CD4-positive, alpha-beta memory T cell (primary cell): ENCODE results near the gene HEMGN. TPM values are rescaled to one million over a fixed set of nuclear protein-coding genes. Genes with fewer than 3 reads are reported as not detected.
"Not testable (repeated sequence)": the region's sequence is repeated elsewhere in the genome, so short reads cannot be mapped to it uniquely, and the experiment has no call there.

Experiments
- CTCF ChIA-PET: fragments of 350-600 bp; sonication (Branson Sonifier 250); formaldehyde crosslinking; loops from one replicate; lab custom pipeline; 2021; ENCODE audit warnings: inconsistent platforms; ENCODE audit not compliant: partially characterized antibody; lab: Charles Lee
- POLR2A ChIA-PET: fragments of 350-600 bp; sonication (Branson Sonifier 250); formaldehyde crosslinking; loops from one replicate; lab custom pipeline; 2021; ENCODE audit not compliant: partially characterized antibody; lab: Charles Lee
- DNase-seq, 5 donors: peaks; one replicate each; pipeline versions ENCODE4 v3.0.0 to v3.0.0-alpha.2; 2020 to 2022; ENCODE audit warnings: mixed read lengths in 1 of 5
- H3K27ac ChIP-seq: one replicate; pipeline ENCODE4 v1.7.0; 2013; ENCODE audit warnings: low read depth, low read length
- H3K27me3 ChIP-seq: 2 replicates; pipeline ENCODE4 v1.7.0; 2013; ENCODE audit warnings: mild to moderate bottlenecking, low read length, moderate library complexity; ENCODE audit not compliant: insufficient read depth
- H3K36me3 ChIP-seq: 2 replicates; pipeline ENCODE4 v1.7.0; 2013; ENCODE audit warnings: mild to moderate bottlenecking, low read length, moderate library complexity; ENCODE audit not compliant: insufficient read depth
- H3K4me1 ChIP-seq: 2 replicates; pipeline ENCODE4 v1.7.0; 2013; ENCODE audit warnings: mild to moderate bottlenecking, low read length, moderate library complexity; ENCODE audit not compliant: insufficient read depth
- H3K4me3 ChIP-seq, 2 donors: one replicate each; pipeline ENCODE4 v1.7.0; 2013; ENCODE audit warnings: low read length in 2 of 2, mild to moderate bottlenecking in 1 of 2
- H3K9me3 ChIP-seq, 2 donors: one replicate each; pipeline ENCODE4 v1.7.0; 2013; ENCODE audit warnings: low read length in 2 of 2, control low read depth in 1 of 2; ENCODE audit not compliant: control insufficient read depth in 1 of 2
- H3K27ac Mint-ChIP-seq, 7 donors: one replicate each; pipeline ENCODE4 v1.8.0; 2020 to 2021; ENCODE audit warnings: mixed read lengths in 7 of 7, mild to moderate bottlenecking in 6 of 7, inconsistent platforms in 3 of 7, moderate library complexity in 3 of 7
- H3K27me3 Mint-ChIP-seq, 2 donors: one replicate each; pipeline ENCODE4 v1.8.0; 2020 to 2021; ENCODE audit warnings: mixed read lengths in 2 of 2
- H3K36me3 Mint-ChIP-seq, 2 donors: one replicate each; pipeline ENCODE4 v1.8.0; 2020 to 2021; ENCODE audit warnings: mixed read lengths in 2 of 2, inconsistent platforms in 1 of 2, mild to moderate bottlenecking in 1 of 2
- H3K4me1 Mint-ChIP-seq, 4 donors: one replicate each; pipeline ENCODE4 v1.8.0; 2020 to 2021; ENCODE audit warnings: mixed read lengths in 4 of 4, mild to moderate bottlenecking in 1 of 4
- H3K4me3 Mint-ChIP-seq, 8 donors: one replicate each; pipeline ENCODE4 v1.8.0; 2020 to 2021; ENCODE audit warnings: mixed read lengths in 8 of 8, mild to moderate bottlenecking in 7 of 8, moderate library complexity in 6 of 8, inconsistent platforms in 3 of 8
- H3K9me3 Mint-ChIP-seq, 8 donors: one replicate each; pipeline ENCODE4 v1.8.0; 2020 to 2021; ENCODE audit warnings: mixed read lengths in 8 of 8, mild to moderate bottlenecking in 5 of 8, inconsistent platforms in 3 of 8, moderate library complexity in 1 of 8
- intact Hi-C: fragments of 100-400 bp; cut with micrococcal nuclease; formaldehyde crosslinking; loops from one replicate; pipeline ENCODE4 v1.15.1; 2023
- polyA plus RNA-seq, 2 donors: library from polyadenylated mRNA; unstranded; fragments of 300-500 nt; fragmentation: Illumina TruSeq; gene quantifications; one replicate each; pipeline ENCODE4 v1.2.3, GENCODE V29; 2021
- total RNA-seq, 2 experiments: library from RNA; stranded (reverse); gene quantifications; one replicate each; pipeline ENCODE4 v1.2.3, GENCODE V29; 2021

The HEMGN gene
- total and polyA plus RNA-seq, 4 experiments from 2014 or later: 1.6 to 4.0 (median 2.9) TPM

DNA sequence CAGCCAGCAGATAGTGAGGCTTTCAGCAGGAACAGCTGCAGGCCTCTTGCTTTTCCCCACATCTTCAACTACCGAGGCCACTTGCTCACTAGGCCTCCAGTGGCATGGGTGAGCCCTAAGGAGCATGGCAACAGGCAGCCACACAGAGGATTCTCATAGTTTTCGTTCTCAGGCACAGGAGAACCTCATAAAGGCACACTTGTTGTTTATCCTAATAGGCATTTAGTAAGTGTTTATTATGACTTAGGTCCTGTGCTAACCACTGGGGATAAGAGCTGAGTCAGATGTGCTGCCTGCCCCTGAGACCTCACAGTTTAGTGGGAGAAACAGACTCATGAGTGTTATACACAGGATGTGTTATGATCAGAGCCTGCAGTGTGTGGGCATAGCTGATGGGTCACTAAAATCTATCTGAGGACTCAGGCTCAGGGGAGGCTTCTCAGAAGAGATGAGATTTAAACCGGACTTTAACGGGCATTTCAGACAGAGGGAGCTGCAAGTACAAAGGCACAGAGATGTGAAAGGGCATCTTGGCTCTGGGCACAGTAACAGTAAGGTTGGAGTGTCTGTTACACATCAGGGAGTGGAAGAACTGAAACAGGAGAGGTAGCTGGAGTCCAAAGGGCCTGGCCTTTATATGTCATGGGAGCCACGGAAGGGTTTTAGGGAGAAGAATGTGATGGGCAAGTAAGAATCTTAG is 21.0 kb upstream of the HEMGN start:
- Histone ChIP-seq H3K27me3 (no peaks in the 10 kb centered on the region), H3K36me3 (no peaks in the 10 kb centered on the region), H3K4me3 (no peak overlapping the region), H3K9me3 (no peaks in the 10 kb centered on the region), H3K27ac (no peak overlapping the region), H3K4me1 (no peaks in the 10 kb centered on the region)
- H3K27me3 Mint-ChIP-seq: no peaks in the 10 kb centered on the region
- POLR2A ChIA-PET: interaction anchor here (1.5 to 1.9 kb wide), 2 partner anchors 16 to 37 kb away, joined by 6 read pairs; partner anchors contain the start of gene TRMO
- CTCF ChIA-PET: interaction anchor here (0.7 to 11.8 kb wide), 6 partner anchors 23 to 76 kb away, joined by 3 to 256 read pairs (median 4); partner anchors contain the start of genes ANP32B and TRMO
- no peaks in the 10 kb centered on the region for H3K9me3 Mint-ChIP-seq
- DNase-seq: no peak
- peaks cover 0 to 4% (median 2%) of the 10 kb centered on the region in 4 donors for H3K4me1 Mint-ChIP-seq
- H3K4me3 Mint-ChIP-seq: no peak overlapping the region
- H3K27ac Mint-ChIP-seq: peak overlapping the region in 1 of 7 donors; percentile 6
- intact Hi-C loops: no loop called here
- no peaks in the 10 kb centered on the region for H3K36me3 Mint-ChIP-seq

DNA sequence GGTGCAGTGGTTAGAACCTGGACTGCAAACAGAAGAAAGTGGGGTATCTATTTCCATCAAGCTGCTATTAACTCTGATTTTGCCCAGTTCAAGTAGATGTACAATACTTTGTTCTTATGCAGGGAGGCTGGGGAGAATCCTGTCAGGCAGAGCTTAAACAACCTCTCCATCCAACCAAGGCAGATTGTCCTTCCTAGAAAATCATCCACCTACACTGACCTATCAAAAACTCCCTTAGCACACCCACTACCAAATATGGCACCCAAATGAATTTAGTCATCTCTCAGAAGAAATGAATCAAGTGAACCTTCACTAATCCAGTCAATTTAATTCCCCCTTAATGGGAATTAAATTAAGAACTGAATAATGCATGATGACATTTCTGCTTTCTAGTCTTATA is 18.4 kb upstream of the HEMGN start:
- no peaks in the 10 kb centered on the region for H3K27me3 ChIP-seq
- CTCF ChIA-PET: interaction anchor here (0.7 to 11.8 kb wide), 8 partner anchors 26 to 1561 kb away, joined by 3 to 256 read pairs (median 4); partner anchors contain the start of gene TRMO
- intact Hi-C loops: no loop called here
- H3K4me3 ChIP-seq: no peak overlapping the region
- no peak overlapping the region for H3K4me3 Mint-ChIP-seq
- no peaks in the 10 kb centered on the region for H3K36me3 ChIP-seq
- peaks cover 0 to 4% (median 2%) of the 10 kb centered on the region in 4 donors for H3K4me1 Mint-ChIP-seq
- no peak overlapping the region for H3K27ac Mint-ChIP-seq
- H3K36me3 Mint-ChIP-seq: no peaks in the 10 kb centered on the region
- no peak for DNase-seq
- H3K27ac ChIP-seq: no peak overlapping the region
- POLR2A ChIA-PET: interaction anchor here (0.5 to 5.0 kb wide), 3 partner anchors 27 to 301 kb away, joined by 3 to 47 read pairs (median 3); partner anchors contain the start of genes ANP32B and TRMO
- H3K9me3 Mint-ChIP-seq: peaks cover 0 to 2% (median 0%) of the 10 kb centered on the region in 8 donors
- H3K27me3 Mint-ChIP-seq: no peaks in the 10 kb centered on the region
- H3K9me3 ChIP-seq: no peaks in the 10 kb centered on the region
- H3K4me1 ChIP-seq: no peaks in the 10 kb centered on the region

DNA sequence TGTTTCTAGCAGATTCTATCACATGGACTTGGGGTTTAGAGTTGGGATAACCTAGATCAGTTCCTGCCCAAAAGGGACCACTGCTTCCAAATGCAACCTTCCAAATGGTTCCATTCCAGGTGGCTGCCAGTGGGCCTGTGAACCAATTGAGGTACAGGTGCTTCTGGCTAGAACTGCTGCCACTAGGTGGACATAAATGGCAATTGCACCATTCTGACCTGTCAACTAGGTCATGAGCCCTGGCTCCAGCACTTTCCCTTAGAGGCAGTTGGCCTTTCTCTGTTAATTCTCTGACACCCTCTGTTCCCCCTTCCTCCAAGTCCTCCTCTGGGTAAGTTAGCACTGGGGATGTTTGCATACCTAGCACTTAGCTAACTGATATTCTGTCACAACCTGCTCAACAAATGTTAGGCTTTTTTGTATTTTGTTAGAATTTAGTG is 16.6 kb upstream of the HEMGN start:
- Histone ChIP-seq H3K27ac (no peak overlapping the region), H3K36me3 (no peaks in the 10 kb centered on the region), H3K27me3 (no peaks in the 10 kb centered on the region), H3K4me1 (peaks cover 6% of the 10 kb centered on the region), H3K9me3 (no peaks in the 10 kb centered on the region), H3K4me3 (no peak overlapping the region)
- H3K4me3 Mint-ChIP-seq: no peak overlapping the region
- H3K27me3 Mint-ChIP-seq: no peaks in the 10 kb centered on the region
- H3K27ac Mint-ChIP-seq: no peak overlapping the region
- CTCF ChIA-PET: interaction anchor here (0.6 to 11.8 kb wide), 24 partner anchors 10 to 310 kb away, joined by 3 to 256 read pairs (median 6); partner anchors contain the start of genes HEMGN and TRMO
- peaks cover 0 to 10% (median 2%) of the 10 kb centered on the region in 4 donors for H3K4me1 Mint-ChIP-seq
- POLR2A ChIA-PET: interaction anchor here (1.6 to 5.0 kb wide), 3 partner anchors 29 to 33 kb away, joined by 4 to 47 read pairs (median 5); partner anchors contain the start of gene TRMO
- peaks cover 0 to 5% (median 0%) of the 10 kb centered on the region in 8 donors for H3K9me3 Mint-ChIP-seq
- H3K36me3 Mint-ChIP-seq: no peaks in the 10 kb centered on the region
- intact Hi-C loops: loop anchor here (1.0 kb wide), 5 partner anchors 31 to 309 kb away; no protein-coding TSS in a partner anchor
- DNase-seq: peak; percentile 60 to 65 (median 64)

DNA sequence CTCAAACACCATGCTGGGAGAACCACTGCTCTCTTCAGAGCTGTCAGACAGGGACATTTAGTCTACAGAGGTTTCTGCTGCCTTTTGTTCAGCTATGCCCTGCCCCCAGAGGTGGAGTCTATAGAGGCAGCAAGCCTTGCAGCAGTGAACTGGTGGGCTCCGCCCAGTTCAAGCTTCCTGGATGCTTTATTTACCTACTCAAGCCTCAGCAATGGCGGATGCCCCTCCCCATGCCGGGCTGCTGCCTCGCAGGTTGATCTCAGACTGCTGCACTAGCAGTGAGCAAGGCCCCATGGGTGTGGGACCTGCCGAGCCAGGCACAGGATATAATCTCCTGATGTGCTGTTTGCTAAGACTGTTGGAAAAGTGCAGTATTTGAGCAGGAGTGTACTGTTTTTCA is 12.9 kb upstream of the HEMGN start:
- H3K4me1 ChIP-seq, H3K4me3 Mint-ChIP-seq, H3K27ac ChIP-seq, H3K27me3 ChIP-seq, intact Hi-C loops, H3K36me3 Mint-ChIP-seq, H3K4me3 ChIP-seq, H3K9me3 Mint-ChIP-seq, H3K27ac Mint-ChIP-seq, H3K27me3 Mint-ChIP-seq, H3K9me3 ChIP-seq, H3K36me3 ChIP-seq: not testable (repeated sequence)
- H3K4me1 Mint-ChIP-seq: peaks cover 0 to 10% (median 2%) of the 10 kb centered on the region in 4 donors
- POLR2A ChIA-PET: interaction anchor here (0.7 to 1.4 kb wide), 2 partner anchors 25 to 44 kb away, joined by 3 read pairs; no protein-coding TSS in a partner anchor
- CTCF ChIA-PET: interaction anchor here (1.7 to 11.8 kb wide), 2 partner anchors 27 to 84 kb away, joined by 3 to 256 read pairs; partner anchors contain the start of gene TRMO
- DNase-seq: peak; percentile 6 to 36 (median 17)

DNA sequence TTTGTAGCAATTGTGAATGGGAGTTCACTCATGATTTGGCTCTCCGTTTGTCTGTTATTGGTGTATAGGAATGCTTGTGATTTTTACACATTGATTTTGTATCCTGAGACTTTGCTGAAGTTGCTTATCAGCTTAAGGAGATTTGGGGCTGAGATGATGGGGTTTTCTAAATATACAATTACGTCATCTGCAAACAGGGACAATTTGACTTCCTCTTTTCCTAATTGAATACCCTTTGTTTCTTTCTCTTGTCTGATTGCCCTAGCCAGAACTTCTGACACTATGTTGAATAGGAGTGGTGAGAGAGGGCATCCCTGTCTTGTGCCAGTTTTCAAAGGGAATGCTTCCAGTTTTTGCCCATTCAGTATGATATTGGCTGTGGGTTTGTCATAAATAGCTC is 9.1 kb upstream of the HEMGN start:
- H3K27me3 ChIP-seq, H3K27ac ChIP-seq, H3K4me1 Mint-ChIP-seq, H3K4me1 ChIP-seq, H3K36me3 ChIP-seq, H3K9me3 Mint-ChIP-seq, H3K9me3 ChIP-seq, POLR2A ChIA-PET, H3K4me3 Mint-ChIP-seq, DNase-seq, intact Hi-C loops, H3K4me3 ChIP-seq, H3K36me3 Mint-ChIP-seq, H3K27me3 Mint-ChIP-seq: not testable (repeated sequence)
- H3K27ac Mint-ChIP-seq: peak overlapping the region in 1 of 7 donors; percentile 12
- CTCF ChIA-PET: interaction anchor here (1.1 kb wide), 1 partner anchor 57 kb away, joined by 3 read pairs; no protein-coding TSS in a partner anchor

DNA sequence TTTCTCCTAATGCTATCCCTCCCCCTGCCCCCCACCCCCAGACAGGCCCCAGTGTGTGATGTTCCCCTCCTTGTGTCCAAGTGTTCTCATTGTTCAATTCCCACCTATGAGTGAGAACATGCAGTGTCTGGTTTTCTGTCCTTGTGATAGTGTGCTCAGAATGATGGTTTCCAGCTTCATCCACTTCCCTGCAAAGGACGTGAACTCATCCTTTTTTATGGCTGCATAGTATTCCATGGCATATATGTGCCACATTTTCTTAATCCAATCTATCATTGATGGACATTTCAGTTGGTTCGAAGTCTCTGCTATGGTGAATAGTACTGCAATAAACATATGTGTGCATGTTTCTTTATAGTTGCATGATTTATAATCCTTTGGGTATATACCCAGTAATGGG is 7.5 kb upstream of the HEMGN start:
- POLR2A ChIA-PET: interaction anchor here (3.9 kb wide), 1 partner anchor 23 kb away, joined by 22 read pairs; the partner anchor contains the start of gene TRMO
- H3K4me3 Mint-ChIP-seq, DNase-seq, CTCF ChIA-PET, H3K4me3 ChIP-seq, H3K27me3 Mint-ChIP-seq, H3K27ac ChIP-seq, H3K36me3 ChIP-seq, H3K36me3 Mint-ChIP-seq, H3K9me3 Mint-ChIP-seq, intact Hi-C loops, H3K4me1 ChIP-seq, H3K9me3 ChIP-seq, H3K27ac Mint-ChIP-seq, H3K4me1 Mint-ChIP-seq, H3K27me3 ChIP-seq: not testable (repeated sequence)

DNA sequence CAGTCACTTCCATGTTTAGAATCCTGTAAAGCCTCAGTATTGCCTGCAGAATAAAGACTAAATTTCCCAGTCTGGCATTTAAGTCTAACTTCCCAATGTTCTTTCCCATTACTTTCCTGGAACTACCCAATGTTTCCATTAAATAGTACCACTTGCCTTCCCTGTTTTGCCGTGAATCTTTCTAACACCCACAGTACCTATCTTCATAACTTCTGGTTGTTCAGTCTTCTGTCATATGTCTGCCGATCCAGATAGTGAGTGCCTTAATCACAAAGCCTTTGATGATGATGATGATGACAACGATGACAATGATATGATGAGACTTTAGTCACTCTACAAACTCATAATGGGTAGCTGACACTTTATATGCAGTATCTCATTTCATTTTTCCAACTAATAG is 6.6 kb upstream of the HEMGN start:
- Mint-ChIP-seq H3K27ac (no peak overlapping the region), H3K4me1 (no peaks in the 10 kb centered on the region), H3K27me3 (peaks cover 0 to 3% of the 10 kb centered on the region in 2 donors), H3K9me3 (peaks cover 0 to 2% (median 0%) of the 10 kb centered on the region in 8 donors), H3K36me3 (no peaks in the 10 kb centered on the region), H3K4me3 (no peak overlapping the region)
- H3K27me3 ChIP-seq: no peaks in the 10 kb centered on the region
- no peak overlapping the region for H3K27ac ChIP-seq
- no peaks in the 10 kb centered on the region for H3K36me3 ChIP-seq
- DNase-seq: no peak
- no peaks in the 10 kb centered on the region for H3K4me1 ChIP-seq
- POLR2A ChIA-PET: interaction anchor here (0.8 to 3.9 kb wide), 2 partner anchors 22 to 54 kb away, joined by 3 to 22 read pairs; partner anchors contain the start of gene TRMO
- CTCF ChIA-PET: interaction anchor here (1.4 to 8.1 kb wide), 3 partner anchors 9 to 21 kb away, joined by 3 to 61 read pairs (median 5); partner anchors contain the start of gene TRMO
- intact Hi-C loops: no loop called here
- no peaks in the 10 kb centered on the region for H3K9me3 ChIP-seq
- H3K4me3 ChIP-seq: no peak overlapping the region
